Smooth muscle cell (in vitro differentiated cells): Measurements from ENCODE around the gene SELENOT. TPM values are rescaled to one million over a fixed set of nuclear protein-coding genes. Genes with fewer than 3 reads are reported as not detected.

ENCODE experiments used
- DNase-seq: peaks from one replicate; lab custom pipeline; 2025; ENCODE audit not compliant: unreplicated experiment; lab: John Stamatoyannopoulos, UW
- H2AFZ ChIP-seq: fragments of 200-600 bp; sonication (generic); 2 replicates; pipeline ENCODE4 v1.6.0; 2016; ENCODE audit warnings: antibody characterized with exemption, low read depth, mild to moderate bottlenecking
- H3F3A ChIP-seq: fragments of 200-600 bp; sonication (generic); 2 replicates; pipeline ENCODE4 v1.6.0; 2017; ENCODE audit warnings: antibody characterized with exemption, low read depth
- H3K27ac ChIP-seq: fragments of 200-600 bp; sonication (generic); 2 replicates; pipeline ENCODE4 v1.5.1; 2016; ENCODE audit warnings: low read depth, mild to moderate bottlenecking
- H3K27me3 ChIP-seq: fragments of 200-600 bp; sonication (generic); 2 replicates; pipeline ENCODE4 v1.6.1; 2016; ENCODE audit warnings: low read depth, mild to moderate bottlenecking
- H3K36me3 ChIP-seq: fragments of 200-600 bp; sonication (generic); 2 replicates; pipeline ENCODE4 v1.5.1; 2016; ENCODE audit warnings: low read depth
- H3K4me1 ChIP-seq: fragments of 200-600 bp; sonication (generic); 2 replicates; pipeline ENCODE4 v1.5.1; 2016; ENCODE audit warnings: low read depth
- H3K4me2 ChIP-seq: fragments of 200-600 bp; sonication (generic); 2 replicates; pipeline ENCODE4 v1.6.0; 2016; ENCODE audit warnings: mild to moderate bottlenecking
- H3K4me3 ChIP-seq: fragments of 200-600 bp; sonication (generic); 2 replicates; pipeline ENCODE4 v1.5.1; 2016; ENCODE audit warnings: mild to moderate bottlenecking
- H3K79me2 ChIP-seq: fragments of 200-600 bp; sonication (generic); 2 replicates; pipeline ENCODE4 v1.6.0; 2016; ENCODE audit warnings: low read depth, mild to moderate bottlenecking
- H3K9ac ChIP-seq: fragments of 200-600 bp; sonication (generic); 2 replicates; pipeline ENCODE4 v1.6.0; 2016; ENCODE audit warnings: low read depth
- H3K9me3 ChIP-seq: fragments of 200-600 bp; sonication (generic); replicated peaks from 2 replicates; pipeline ENCODE4 v1.5.1; 2016; ENCODE audit warnings: low read depth
- H4K20me1 ChIP-seq: fragments of 200-600 bp; sonication (generic); 2 replicates; pipeline ENCODE4 v1.6.0; 2016; ENCODE audit warnings: low read depth
- WGBS: methylation state at CpG from one replicate; pipeline ENCODE4 v1.1.7; 2016; ENCODE audit warnings: low lambda C conversion rate; 5-methylcytosine and 5-hydroxymethylcytosine counted together
- polyA plus RNA-seq: library from polyadenylated mRNA; unstranded; fragments of >200 nt; fragmentation: Nextera tagmentation; extraction: Ambion mirVana; gene quantifications from 2 replicates; pipeline ENCODE4 v1.2.1, GENCODE V29; 2016
- total RNA-seq: library from RNA; depleted of rRNA; stranded (reverse); fragments of >200 nt; gene quantifications from 2 replicates; pipeline ENCODE4 v1.2.3, GENCODE V29; 2014
- TF ChIP-seq, protein P1 (sequence below): fragments of 200-600 bp; sonication (generic); IDR thresholded peaks from 2 replicates; pipeline ENCODE4 v1.5.1; 2017; ENCODE audit warnings: borderline replicate concordance, mild to moderate bottlenecking, antibody characterized with exemption; ENCODE audit not compliant: insufficient read depth, poor library complexity, severe bottlenecking

Gene SELENOT
- total and polyA plus RNA-seq, 2 experiments from 2014 or later: 92.5 to 128 TPM

DNA sequence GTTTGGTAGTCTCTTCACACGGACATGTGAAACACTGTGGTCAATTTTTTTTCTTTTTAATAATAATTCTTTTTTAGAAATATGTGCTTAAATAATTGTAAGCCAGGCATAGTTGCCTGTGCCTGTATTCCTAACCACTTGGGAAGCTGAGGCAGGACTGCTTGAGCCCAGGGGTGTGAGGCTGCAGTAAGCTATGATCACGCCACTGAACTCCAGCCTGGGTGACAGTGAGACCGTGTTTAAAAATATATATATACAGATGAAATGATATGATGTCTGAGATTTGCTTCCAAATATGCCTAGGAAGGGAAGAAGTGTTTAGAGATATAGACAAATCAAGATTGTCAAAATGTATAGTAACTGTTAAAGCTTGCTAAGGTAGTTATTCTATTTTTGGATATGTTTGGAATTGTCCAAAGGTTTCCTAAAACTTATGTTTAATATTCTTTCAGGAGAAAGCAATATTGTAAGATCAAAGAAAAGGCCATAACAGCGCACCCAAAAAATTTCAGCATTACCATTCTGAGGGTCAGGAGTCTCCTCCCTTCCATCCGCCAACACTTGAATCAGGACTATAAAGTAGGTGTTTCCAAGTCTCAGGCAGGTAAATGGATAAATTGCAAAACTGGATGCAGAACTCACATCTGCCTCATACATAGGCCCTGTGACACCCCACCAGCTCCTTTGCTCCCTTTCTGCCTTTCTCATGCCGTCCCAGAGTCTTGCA, 532 bp upstream of the SELENOT start:
- H3K9ac ChIP-seq: peak overlapping the region; percentile 51
- H3F3A ChIP-seq: no peaks in the 10 kb centered on the region
- 34% methylated on average over 6 of the region's 6 CpGs for WGBS
- peak overlapping the region; percentile 73 for H3K27ac ChIP-seq
- no peaks in the 10 kb centered on the region for H3K27me3 ChIP-seq
- no peaks in the 10 kb centered on the region for H3K36me3 ChIP-seq
- H4K20me1 ChIP-seq: peaks cover 37% of the 10 kb centered on the region
- peak overlapping the region; percentile 61 for H3K4me3 ChIP-seq
- H2AFZ ChIP-seq: peak overlapping the region; percentile 58
- no peak for DNase-seq
- peaks cover 51% of the 10 kb centered on the region for H3K79me2 ChIP-seq
- H3K4me1 ChIP-seq: peaks cover 25% of the 10 kb centered on the region
- H3K9me3 ChIP-seq: no peaks in the 10 kb centered on the region
- TF ChIP-seq, protein P1, sequence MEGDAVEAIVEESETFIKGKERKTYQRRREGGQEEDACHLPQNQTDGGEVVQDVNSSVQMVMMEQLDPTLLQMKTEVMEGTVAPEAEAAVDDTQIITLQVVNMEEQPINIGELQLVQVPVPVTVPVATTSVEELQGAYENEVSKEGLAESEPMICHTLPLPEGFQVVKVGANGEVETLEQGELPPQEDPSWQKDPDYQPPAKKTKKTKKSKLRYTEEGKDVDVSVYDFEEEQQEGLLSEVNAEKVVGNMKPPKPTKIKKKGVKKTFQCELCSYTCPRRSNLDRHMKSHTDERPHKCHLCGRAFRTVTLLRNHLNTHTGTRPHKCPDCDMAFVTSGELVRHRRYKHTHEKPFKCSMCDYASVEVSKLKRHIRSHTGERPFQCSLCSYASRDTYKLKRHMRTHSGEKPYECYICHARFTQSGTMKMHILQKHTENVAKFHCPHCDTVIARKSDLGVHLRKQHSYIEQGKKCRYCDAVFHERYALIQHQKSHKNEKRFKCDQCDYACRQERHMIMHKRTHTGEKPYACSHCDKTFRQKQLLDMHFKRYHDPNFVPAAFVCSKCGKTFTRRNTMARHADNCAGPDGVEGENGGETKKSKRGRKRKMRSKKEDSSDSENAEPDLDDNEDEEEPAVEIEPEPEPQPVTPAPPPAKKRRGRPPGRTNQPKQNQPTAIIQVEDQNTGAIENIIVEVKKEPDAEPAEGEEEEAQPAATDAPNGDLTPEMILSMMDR: no peak
- H3K4me2 ChIP-seq: peak overlapping the region; percentile 82

DNA sequence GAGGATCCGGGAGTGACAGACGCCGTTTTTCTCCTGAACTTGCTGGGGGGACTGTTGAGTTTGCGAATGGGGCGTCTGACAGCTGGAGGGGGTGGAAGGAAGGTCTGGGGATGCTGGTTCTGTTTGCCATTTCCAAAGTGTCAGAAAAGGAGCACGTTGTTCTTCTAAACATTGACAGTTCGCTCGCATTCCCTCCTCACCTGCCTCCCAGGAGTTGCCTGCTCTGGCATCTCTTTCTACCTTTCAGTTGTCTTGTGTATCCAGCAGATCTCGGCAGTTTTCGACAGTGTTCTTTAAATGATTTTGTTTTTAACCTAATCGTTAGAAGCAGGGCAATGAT, 829 bp downstream of the SELENOT start:
- peaks cover 34% of the 10 kb centered on the region for H3K4me1 ChIP-seq
- H3K36me3 ChIP-seq: no peaks in the 10 kb centered on the region
- H3K27ac ChIP-seq: peak overlapping the region; percentile 73
- H3K4me2 ChIP-seq: peak overlapping the region; percentile 82
- no peaks in the 10 kb centered on the region for H3K27me3 ChIP-seq
- no peaks in the 10 kb centered on the region for H3F3A ChIP-seq
- H2AFZ ChIP-seq: peak overlapping the region; percentile 8
- 5% methylated on average over 11 of the region's 11 CpGs for WGBS
- peak overlapping the region; percentile 61 for H3K4me3 ChIP-seq
- H4K20me1 ChIP-seq: peaks cover 51% of the 10 kb centered on the region
- TF ChIP-seq, protein P1: no peak
- DNase-seq: no peak
- peak overlapping the region; percentile 72 for H3K9ac ChIP-seq
- no peaks in the 10 kb centered on the region for H3K9me3 ChIP-seq
- peaks cover 64% of the 10 kb centered on the region for H3K79me2 ChIP-seq

DNA sequence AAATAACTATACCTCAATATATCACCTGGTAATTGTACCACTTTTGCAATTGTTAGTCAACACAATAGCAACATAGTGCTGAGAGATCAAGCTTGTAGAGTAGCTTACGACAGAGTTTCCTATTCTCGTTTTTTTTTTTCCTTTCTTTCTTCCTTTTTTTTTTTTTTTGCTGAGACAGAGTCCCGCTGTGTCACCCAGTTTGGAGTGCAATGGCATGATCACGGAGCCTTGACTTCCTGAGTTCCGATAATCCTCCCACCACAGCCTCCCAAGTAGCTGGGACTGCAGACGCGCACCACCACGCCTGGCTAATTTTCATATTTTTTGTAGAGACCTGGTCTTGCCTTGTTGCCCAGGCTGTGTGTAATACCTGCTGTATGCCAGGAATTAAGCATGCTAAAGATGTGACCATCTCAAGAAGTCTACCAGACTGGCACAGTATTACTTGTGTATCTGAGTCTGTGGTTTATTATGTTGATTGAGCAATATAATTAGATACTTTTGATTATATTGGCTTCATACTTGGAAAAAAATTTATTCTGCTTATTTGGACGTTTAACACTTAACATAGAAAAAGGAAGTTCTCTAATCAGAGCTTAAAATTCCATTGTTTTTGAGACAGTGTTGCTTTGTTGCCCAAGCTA, 3.0 kb downstream of the SELENOT start:
- no peak overlapping the region for H3K4me2 ChIP-seq
- H2AFZ ChIP-seq: no peak overlapping the region
- H3K27ac ChIP-seq: no peak overlapping the region
- WGBS: 87% methylated on average over 9 of the region's 9 CpGs
- peaks cover 27% of the 10 kb centered on the region for H3K4me1 ChIP-seq
- no peaks in the 10 kb centered on the region for H3K36me3 ChIP-seq
- no peaks in the 10 kb centered on the region for H3F3A ChIP-seq
- DNase-seq: no peak
- H3K4me3 ChIP-seq: no peak overlapping the region
- H3K9me3 ChIP-seq: no peaks in the 10 kb centered on the region
- no peak overlapping the region for H3K9ac ChIP-seq
- H3K27me3 ChIP-seq: no peaks in the 10 kb centered on the region
- H4K20me1 ChIP-seq: peaks cover 72% of the 10 kb centered on the region
- TF ChIP-seq, protein P1: no peak
- H3K79me2 ChIP-seq: peaks cover 86% of the 10 kb centered on the region
